Astrocyte (in vitro differentiated cells and primary cell): ENCODE data around the gene RPS6KA4.

ENCODE experiments used
- EZH2 ChIP-seq: IDR thresholded peaks from 2 replicates; pipeline ENCODE4 v1.6.1; 2012; ENCODE audit warnings: mild to moderate bottlenecking, low read length, inconsistent platforms; ENCODE audit not compliant: insufficient read depth
- TF ChIP-seq, protein P1 (sequence below): IDR thresholded peaks from 2 replicates; pipeline ENCODE4 v1.5.1; 2011; ENCODE audit warnings: low read depth, mild to moderate bottlenecking, inconsistent platforms, low read length, moderate library complexity; ENCODE audit not compliant: insufficient read depth

DNA sequence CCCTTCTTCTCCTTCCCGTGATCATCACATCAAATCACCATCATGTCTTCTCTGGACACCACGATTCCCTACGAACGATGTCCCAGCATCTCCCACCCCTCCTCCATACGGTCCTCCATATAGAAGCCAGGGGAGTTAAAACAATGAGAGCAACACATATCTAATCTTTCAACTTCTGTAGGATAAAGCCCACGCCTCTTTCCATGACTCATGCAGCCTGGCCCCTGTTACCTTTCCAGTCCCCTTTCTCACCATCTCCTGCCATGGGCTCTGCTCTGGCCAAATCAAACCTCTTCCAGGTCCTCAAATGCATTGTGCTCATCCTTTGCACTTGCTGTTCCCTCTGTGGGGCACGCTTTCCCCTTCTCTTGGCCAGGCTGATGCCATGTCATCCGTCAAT lies 23.6 kb downstream of the RPS6KA4 start:
- TF ChIP-seq, protein P1, sequence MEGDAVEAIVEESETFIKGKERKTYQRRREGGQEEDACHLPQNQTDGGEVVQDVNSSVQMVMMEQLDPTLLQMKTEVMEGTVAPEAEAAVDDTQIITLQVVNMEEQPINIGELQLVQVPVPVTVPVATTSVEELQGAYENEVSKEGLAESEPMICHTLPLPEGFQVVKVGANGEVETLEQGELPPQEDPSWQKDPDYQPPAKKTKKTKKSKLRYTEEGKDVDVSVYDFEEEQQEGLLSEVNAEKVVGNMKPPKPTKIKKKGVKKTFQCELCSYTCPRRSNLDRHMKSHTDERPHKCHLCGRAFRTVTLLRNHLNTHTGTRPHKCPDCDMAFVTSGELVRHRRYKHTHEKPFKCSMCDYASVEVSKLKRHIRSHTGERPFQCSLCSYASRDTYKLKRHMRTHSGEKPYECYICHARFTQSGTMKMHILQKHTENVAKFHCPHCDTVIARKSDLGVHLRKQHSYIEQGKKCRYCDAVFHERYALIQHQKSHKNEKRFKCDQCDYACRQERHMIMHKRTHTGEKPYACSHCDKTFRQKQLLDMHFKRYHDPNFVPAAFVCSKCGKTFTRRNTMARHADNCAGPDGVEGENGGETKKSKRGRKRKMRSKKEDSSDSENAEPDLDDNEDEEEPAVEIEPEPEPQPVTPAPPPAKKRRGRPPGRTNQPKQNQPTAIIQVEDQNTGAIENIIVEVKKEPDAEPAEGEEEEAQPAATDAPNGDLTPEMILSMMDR, result no peak
- no peak for TF ChIP-seq EZH2
